Measurements from ENCODE around the gene SP1. TPM values are rescaled to one million over a fixed set of nuclear protein-coding genes. Genes with fewer than 3 reads are reported as not detected.

SP1 gene
- total and polyA plus RNA-seq, 8 donors, result 69.5 to 82.0 (median 78.0) TPM

GRCh38 chr12:53344824-53345485 is 35.0 kb upstream of the SP1 start:
- Histone ChIP-seq H3K4me1 (peaks cover 9 to 16% of the 10 kb centered on the region in 2 donors), H3K27me3 (peaks cover 0 to 2% of the 10 kb centered on the region in 2 donors), H3K4me3 (peak overlapping the region; percentile 38 to 56), H3K9me3 (no peaks in the 10 kb centered on the region), H3K36me3 (no peaks in the 10 kb centered on the region), H3K27ac (peak overlapping the region; percentile 70 to 76)
- DNase-seq (peak; percentile 70 to 90 (median 88)), ATAC-seq (peak; percentile 92)
- TF ChIP-seq CTCF (IDR thresholded peaks at IDR 0.05), result peak in 1 of 2 donors; percentile 59
- intact Hi-C loops (cut with DNase I), result no loop called here

GRCh38 chr12:53345486-53346188 is 34.3 kb upstream of the SP1 start:
- Histone ChIP-seq H3K27me3 (no peaks in the 10 kb centered on the region), H3K9me3 (no peaks in the 10 kb centered on the region), H3K4me1 (peaks cover 9 to 16% of the 10 kb centered on the region in 2 donors), H3K4me3 (peak overlapping the region; percentile 38 to 56), H3K27ac (peak overlapping the region; percentile 70 to 76), H3K36me3 (no peaks in the 10 kb centered on the region)
- TF ChIP-seq CTCF (IDR thresholded peaks at IDR 0.05), result no peak
- intact Hi-C loops (cut with DNase I), result no loop called here
- peak in 1 of 4 donors; percentile 37 for DNase-seq
- peak; percentile 10 for ATAC-seq

- TF ChIP-seq CTCF (IDR thresholded peaks at IDR 0.05), result no peak
- H3K36me3 ChIP-seq, result no peaks in the 10 kb centered on the region
- H3K4me3 ChIP-seq, result no peak overlapping the region
- ATAC-seq, result no peak
- no peaks in the 10 kb centered on the region for H3K27me3 ChIP-seq
- no peaks in the 10 kb centered on the region for H3K9me3 ChIP-seq
- no peak for DNase-seq
- intact Hi-C loops (cut with DNase I), result no loop called here
- peaks cover 9 to 16% of the 10 kb centered on the region in 2 donors for H3K4me1 ChIP-seq
- peak overlapping the region in 1 of 2 donors; percentile 76 for H3K27ac ChIP-seq
Measured at GRCh38 chr12:53346491-53346890, 33.5 kb upstream of the SP1 start.

GRCh38 chr12:53347905-53348304 is 32.1 kb upstream of the SP1 start:
- TF ChIP-seq CTCF (IDR thresholded peaks at IDR 0.05), result no peak
- Histone ChIP-seq H3K9me3 (no peaks in the 10 kb centered on the region), H3K36me3 (no peaks in the 10 kb centered on the region), H3K27me3 (no peaks in the 10 kb centered on the region), H3K4me3 (no peak overlapping the region), H3K27ac (no peak overlapping the region), H3K4me1 (peaks cover 11 to 24% of the 10 kb centered on the region in 2 donors)
- ATAC-seq (no peak), DNase-seq (no peak)
- intact Hi-C loops (cut with DNase I), result no loop called here
